H54 (cell line): ENCODE measurements around the gene UBE2M.
"Not testable (repeated sequence)": the region's sequence is repeated elsewhere in the genome, so short reads cannot be mapped to it uniquely, and the experiment has no call there.

Experiments
- DNase-seq: peaks from one replicate; pipeline ENCODE4 v3.0.0; 2011; ENCODE audit warnings: low spot score, mixed read lengths; ENCODE audit not compliant: insufficient read length
- FAIRE-seq: peaks from 3 replicates; lab custom pipeline; 2011; peaks lifted over from hg19 to GRCh38; lab: Jason Lieb, UNC
- POLR2A ChIP-seq: IDR thresholded peaks from 2 replicates; pipeline ENCODE4 v1.6.1; 2011; ENCODE audit warnings: low read depth, mild to moderate bottlenecking, low read length

The UBE2M gene

GRCh38 chr19:58558066-58558622 lies at the start of gene UBE2M:
Gene UBE2M (minus strand): TSS chr19:58558611. CDS start chr19:58558381, 230 bp downstream.
- TF ChIP-seq POLR2A = no peak
- DNase-seq (no peak), FAIRE-seq (no peak)

GRCh38 chr19:58607213-58607612 lies 48.8 kb upstream of the UBE2M start:
- not testable (repeated sequence) for FAIRE-seq

GRCh38 chr19:58606251-58606896 lies 48.0 kb upstream of the UBE2M start:
- DNase-seq, FAIRE-seq: not testable (repeated sequence)

More at GRCh38 chr19:58607213-58607612, 48.8 kb upstream of the UBE2M start:
- not testable (repeated sequence) for DNase-seq

GRCh38 chr19:58586133-58586765 lies 27.8 kb upstream of the UBE2M start:
- TF ChIP-seq POLR2A = no peak
- DNase-seq = no peak
- FAIRE-seq = no peak

GRCh38 chr19:58585442-58586132 lies 27.2 kb upstream of the UBE2M start:
- FAIRE-seq (no peak), DNase-seq (no peak)
- TF ChIP-seq POLR2A = no peak

GRCh38 chr19:58584498-58585441 lies 26.4 kb upstream of the UBE2M start:
- TF ChIP-seq POLR2A = no peak
- DNase-seq (no peak), FAIRE-seq (no peak)

GRCh38 chr19:58582985-58583384 lies 24.6 kb upstream of the UBE2M start:
- FAIRE-seq = no peak
- DNase-seq = no peak
- no peak for TF ChIP-seq POLR2A

- FAIRE-seq (no peak), DNase-seq (no peak)
- TF ChIP-seq POLR2A = no peak
Observed at GRCh38 chr19:58581227-58582141, 23.1 kb upstream of the UBE2M start.

GRCh38 chr19:58579473-58580142 lies 21.2 kb upstream of the UBE2M start:
- no peak for FAIRE-seq

GRCh38 chr19:58578012-58578925 lies 19.9 kb upstream of the UBE2M start:
- FAIRE-seq (no peak), DNase-seq (no peak)
- TF ChIP-seq POLR2A = no peak

More at GRCh38 chr19:58579473-58580142, 21.2 kb upstream of the UBE2M start:
- DNase-seq = no peak
- no peak for TF ChIP-seq POLR2A

- FAIRE-seq, DNase-seq: not testable (repeated sequence)
Observed at GRCh38 chr19:58577581-58577980, 19.2 kb upstream of the UBE2M start.
